ENCODE measurements around the gene ITPRID2.
"Not testable (repeated sequence)": the region's sequence is repeated elsewhere in the genome, so short reads cannot be mapped to it uniquely, and the experiment has no call there.

The ITPRID2 gene

DNA sequence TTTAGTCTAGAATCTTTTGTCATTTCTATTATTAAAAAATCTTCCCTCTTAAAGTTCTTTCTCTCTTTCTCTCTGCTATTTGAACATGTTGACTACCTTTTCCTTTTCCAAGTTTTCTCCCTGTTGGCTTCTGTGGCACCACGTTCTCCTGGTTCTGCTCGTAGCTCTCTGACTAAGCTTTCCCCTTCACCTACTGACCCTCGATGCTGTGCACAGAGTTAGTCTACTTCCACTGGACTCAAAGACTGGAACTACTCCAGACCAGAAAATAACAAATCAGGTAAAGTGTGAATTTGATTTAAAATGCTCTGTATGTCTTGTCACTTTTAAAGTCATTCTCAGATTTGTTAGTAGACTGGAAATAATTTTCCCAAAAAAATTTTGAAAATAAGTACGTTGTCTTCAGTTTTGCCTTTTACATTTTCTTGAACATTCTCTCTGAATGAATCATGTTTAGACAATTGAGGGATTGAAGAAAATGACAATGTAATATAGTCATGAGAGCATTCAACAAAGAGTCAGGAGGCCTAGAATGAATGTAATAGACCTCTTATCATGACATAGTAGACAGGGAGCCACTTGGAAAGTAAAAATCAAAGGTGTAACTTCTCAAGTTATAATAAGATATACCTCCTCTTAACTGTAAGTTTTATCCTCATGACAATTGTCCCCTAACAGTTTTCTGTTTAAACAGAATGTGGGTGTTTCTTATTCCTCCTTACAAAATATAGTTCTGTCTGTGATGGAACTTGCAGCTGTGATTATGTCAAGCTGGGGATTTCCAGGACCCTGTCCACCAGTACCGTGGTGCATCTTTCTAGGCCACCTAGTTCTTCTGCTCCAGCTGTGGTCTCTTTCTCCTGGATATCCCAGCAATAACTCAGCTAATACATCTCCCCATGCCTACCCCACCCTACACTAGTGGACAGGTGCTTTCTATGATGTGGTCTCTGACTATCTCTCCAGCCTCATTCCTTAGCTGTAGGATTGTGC, 25.5 kb downstream of the ITPRID2 start:
- DNase-seq (ENCODE audit: low spot score), result no peak

DNA sequence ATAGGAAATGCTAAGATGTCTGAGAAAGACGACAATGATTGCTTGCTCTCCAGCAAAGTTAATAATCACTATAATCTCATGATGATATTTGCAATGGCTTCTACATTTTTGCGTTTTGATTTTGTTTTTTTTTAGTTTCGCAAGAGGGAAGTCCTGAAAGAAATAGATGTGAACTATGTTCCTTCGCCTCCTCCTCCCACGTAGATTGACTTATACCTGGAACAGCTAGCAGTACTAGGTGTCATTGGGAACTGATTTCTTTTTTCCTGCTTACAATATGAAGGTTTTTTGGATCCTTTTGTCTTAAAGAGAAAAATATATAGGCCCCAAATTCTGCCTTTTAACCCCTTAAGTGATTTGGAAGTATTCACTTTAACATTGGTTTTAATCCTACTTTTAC, 26.7 kb downstream of the ITPRID2 start:
- DNase-seq (ENCODE audit: low spot score), result no peak

DNA sequence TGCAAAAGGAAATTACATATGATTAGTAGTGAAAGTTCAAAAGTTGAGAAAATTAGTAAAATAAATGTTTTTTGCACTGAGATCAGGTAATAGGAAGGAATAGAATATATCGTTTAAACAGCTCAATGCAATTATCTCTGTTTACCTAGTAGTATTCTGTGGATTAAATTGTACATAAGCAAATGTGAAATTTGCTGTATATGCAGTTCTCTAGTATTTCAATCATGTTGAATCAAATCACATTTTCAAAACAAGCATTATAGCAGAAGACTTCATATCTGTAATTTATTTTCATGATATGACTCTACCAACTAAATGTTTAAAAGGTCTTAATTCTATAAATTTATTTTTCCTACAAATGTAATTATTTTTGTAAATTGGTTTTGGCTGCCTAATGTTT, 31.6 kb downstream of the ITPRID2 start:
- DNase-seq (ENCODE audit: low spot score), result no peak

DNA sequence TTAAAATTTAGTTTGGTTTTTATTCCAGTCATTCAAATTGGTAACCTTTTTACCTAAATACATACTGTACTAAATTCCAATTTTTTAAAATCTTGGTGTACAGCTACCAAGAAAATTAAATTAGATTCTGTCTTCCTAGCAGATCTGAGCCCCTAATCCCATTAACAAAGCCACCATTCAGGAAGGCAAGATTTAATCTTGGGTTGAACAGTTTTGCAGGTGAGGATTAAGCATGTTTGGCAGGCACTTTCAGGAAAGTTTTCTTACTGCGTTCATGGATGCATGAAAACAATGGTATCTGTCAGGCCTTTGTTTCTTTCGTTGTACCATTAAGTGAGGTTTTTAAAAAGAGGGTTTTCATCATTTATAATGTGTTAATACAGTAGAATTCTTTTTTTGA, 32.8 kb downstream of the ITPRID2 start:
- peak; percentile 70 for DNase-seq (ENCODE audit: low spot score)

DNA sequence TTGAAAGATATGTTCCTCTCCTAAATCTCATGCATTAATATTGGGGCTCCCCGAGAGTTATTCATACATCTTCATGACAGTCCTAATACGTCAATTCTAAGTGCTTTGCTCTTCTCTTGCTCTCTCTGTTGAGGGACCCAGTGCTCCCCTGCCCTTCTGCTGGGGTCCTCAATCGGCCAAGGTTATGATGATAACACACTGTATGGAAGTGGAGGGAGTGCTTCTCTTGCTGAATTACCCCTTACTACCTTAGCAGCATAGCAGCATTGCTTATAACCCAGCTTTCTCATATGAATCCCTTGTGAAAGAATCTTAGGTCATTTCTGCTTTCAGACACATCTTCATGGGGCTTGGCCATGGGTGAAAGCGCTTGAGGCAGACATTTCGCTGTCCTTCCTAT, 43.2 kb downstream of the ITPRID2 start:
- no peak for DNase-seq (ENCODE audit: low spot score)

DNA sequence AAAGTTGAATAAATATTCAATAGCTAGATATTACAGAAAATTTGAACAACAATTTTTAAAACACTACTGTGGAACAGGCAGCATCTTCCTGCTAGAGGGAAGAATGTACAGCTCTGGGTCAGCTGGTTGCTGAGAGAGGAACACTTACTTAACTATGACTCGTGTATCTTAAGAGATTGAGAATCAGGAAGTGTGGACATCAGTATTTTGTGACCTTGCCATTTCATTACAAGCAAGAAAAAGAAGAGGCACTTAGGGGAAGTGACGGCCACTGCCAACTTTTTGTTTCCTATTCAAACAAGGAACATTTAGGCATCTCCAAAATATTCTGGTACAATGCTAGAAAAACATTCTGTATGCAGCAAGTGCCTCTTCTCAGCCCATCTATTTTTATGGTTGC, 45.9 kb downstream of the ITPRID2 start:
- no peak for DNase-seq (ENCODE audit: low spot score)

DNA sequence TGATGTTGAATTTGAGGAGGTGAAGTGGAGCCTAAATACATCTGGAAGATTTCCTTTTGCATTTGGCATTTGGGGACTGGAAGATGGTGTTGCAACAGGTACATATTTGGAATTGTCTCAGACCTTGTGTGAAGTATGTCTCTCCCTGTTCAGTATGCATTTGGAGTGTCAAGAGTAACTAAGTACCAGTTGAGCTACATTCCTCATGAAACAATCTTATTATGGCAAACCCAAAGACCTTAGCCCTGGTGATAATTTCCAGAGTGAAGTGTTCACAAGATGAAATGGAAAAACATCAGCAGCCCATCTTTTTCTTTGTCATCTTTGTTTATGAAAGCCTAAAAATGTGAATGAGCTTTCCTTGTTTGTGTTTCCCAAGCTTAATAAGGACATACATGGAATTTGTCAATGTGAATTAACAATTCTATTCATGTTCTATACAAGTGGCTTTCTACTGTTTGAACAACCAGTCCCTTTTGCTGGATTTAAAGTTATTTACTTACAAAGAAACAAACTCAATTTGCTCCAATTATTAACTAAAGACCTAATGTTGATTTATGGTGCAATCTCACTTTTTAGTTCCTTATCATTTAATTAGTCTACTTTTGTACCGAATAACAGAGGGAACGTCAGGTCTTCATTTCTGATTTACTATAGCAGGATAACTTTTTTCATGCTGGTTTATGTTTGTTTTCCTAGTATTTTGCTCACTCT, 52.0 kb downstream of the ITPRID2 start:
- DNase-seq (ENCODE audit: low spot score), result no peak

DNA sequence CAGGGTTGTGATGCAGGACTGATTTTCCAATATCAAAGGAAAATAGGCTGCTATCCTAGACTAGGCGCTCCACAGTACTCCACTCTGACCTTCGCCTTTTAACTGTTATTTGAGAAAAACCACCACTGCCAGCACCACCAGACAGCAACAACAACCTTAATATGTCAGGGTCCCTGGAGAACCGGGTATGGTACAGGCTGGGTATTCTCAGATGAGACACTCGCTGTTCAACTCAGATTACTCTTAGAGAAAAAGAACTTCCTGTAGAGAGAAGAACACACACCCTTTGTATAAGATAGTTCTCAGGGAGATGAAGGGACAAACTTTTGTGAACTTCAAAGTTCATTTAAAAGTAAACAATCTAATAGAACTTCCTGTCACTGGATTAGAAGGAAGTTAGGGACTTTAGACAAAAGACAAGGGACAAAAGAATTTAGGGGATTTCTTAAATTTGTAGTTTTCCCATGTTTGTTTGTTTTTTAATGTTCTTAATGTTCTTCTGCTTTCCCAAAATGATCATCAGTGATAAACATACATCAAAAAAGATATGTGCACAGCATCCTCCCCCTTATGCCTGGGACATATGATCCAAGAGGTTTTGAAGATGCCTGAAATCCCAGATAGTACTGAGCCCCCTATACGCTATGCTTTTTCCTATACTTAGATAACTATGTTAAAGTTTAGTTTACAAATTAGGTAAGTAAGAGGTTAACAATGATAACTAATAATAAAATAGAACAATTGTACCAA, 52.8 kb downstream of the ITPRID2 start:
- DNase-seq (ENCODE audit: low spot score), result no peak

DNA sequence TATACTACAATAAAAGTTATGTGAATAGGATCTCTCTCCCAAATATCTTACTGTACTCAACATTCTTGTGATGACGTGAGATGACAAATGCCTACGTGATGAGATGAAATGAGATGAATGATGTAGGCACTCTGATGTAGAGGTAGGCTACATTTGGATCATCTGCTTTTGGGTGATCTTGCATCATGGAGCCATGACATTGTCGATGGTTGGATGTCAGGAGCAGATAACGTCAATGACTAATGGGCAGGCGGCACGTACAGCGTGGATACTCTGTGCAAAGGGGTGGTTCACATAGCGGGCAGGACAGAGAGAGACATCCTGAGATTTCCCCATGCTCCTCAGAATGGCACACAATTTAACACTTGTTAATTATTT, 53.4 kb downstream of the ITPRID2 start:
- DNase-seq (ENCODE audit: low spot score), result no peak

DNA sequence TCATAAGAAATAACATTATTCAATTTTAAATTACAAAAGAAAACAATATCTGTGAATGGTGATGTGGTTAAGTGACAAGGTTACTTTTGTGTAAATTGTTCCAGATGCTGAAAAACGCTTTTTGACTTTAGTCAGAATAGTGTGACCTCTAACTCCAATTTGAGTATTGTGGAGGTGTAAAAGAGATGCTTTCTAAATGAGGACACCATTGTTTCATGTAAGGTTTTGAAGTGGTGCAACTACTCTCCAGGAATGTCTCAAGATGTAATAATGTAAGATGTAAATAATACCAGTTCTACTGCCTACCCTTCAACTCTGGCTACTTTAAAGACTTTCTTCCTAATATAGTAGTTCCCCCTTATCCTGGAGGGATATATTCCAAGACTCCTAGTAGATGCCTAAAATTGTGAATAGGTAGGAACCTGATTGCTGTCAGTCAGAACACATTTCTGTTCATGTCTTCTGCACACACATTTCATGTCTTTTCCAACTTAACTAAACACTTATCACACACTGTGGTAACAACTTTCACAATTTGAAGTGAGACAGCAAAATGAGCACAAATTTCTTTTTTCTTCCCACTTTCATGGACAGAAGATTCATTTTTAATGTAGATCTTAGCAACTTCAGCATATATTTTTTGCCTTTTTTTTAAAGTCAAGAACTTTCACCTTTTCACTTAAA, 55.1 kb downstream of the ITPRID2 start:
- DNase-seq (ENCODE audit: low spot score), result no peak

DNA sequence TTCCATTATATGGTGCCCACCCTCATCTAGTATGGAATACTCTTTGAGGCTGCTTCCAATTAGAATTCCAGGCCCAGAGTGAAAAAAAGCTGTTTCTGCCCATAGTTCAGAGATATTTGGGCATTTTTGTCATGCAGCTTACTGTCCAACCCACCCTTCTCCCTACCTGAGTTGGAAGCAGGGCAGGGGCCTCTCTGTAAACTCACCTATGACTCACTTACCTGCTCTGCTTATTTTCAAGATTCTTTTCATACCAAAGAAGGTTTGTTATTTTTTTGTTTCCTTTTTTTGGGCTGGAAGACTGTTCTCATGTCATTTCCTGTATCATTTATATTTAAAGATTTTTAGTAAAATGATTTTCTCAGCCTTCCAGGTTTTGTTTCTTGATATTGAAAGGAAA, 55.7 kb downstream of the ITPRID2 start:
- DNase-seq (ENCODE audit: low spot score), result no peak

DNA sequence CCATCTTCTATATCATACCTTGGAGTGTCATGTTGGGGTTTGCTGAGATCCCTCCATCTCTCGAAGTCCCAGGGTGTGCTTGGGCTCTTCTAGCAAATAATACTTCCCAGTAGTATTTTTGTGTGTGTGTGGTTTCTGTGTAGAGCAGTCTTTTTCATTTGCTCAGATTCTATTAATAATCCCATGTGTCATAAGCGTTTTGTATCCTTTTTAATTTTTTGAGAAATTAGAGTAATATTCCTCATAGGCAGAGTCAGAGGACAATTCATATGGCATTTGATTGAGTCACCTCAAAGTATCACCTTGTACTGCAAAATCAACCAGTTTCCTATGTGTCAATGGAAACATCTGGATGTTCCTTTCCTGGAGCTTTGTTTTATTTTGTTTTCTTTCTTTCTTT, 56.7 kb downstream of the ITPRID2 start:
- no peak for DNase-seq (ENCODE audit: low spot score)

DNA sequence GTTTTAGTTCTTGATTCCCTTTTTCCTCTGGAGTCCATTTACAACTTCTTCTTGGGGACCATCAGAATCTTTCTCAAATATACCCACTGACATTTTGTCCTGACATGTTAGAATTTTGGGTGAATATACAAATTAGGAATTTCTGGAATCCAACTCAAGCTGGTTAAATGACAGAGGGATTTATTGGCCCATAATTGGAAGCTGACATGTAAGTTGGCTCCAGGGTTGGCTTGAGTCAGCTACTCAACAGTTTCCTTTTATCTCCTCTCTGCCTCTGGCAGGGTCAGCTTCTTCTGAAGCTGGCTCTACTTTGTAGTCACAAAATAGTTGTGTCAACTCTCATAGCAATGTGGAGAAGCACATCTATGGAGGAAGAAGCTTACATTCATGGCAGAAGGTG, 57.5 kb downstream of the ITPRID2 start:
- DNase-seq (ENCODE audit: low spot score), result no peak

DNA sequence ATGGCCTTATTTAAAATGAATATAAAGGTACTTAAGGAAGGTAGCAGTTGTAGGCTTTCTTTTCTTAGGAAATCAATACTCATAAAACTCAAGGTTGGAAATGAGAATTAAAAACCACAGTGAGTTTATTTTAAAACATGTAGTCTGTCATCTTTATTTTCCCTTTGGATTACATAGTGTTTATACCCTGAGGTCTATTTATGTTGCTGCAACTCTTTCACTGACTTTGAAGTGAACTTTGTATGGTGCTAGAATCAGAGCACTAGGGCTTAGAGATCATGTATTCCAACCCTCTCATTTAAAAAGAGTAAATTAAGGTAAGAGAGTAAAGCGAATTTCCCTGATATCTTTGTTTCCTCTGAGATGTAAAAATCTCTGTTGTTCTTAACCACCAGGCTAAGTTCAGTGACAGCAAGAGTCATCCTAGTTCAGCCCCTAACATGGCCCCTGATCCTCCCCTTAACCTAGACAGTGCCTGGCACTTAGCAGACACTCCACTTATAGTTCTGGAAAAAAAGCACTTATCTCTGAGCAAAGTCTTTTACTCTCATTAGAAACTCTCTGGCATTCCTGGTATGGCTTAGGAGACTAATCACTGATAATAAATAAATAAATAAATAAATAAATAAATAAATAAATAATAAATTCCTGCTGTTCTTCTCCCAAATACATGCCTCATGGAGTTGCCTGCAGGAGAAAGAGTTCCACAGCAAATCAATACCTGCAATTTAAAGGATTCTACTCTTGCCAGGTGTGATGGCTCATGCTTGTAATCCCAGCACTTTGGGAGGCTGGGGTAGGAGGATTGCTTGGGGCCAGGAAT, 61.1 kb downstream of the ITPRID2 start:
- no peak for DNase-seq (ENCODE audit: low spot score)

DNA sequence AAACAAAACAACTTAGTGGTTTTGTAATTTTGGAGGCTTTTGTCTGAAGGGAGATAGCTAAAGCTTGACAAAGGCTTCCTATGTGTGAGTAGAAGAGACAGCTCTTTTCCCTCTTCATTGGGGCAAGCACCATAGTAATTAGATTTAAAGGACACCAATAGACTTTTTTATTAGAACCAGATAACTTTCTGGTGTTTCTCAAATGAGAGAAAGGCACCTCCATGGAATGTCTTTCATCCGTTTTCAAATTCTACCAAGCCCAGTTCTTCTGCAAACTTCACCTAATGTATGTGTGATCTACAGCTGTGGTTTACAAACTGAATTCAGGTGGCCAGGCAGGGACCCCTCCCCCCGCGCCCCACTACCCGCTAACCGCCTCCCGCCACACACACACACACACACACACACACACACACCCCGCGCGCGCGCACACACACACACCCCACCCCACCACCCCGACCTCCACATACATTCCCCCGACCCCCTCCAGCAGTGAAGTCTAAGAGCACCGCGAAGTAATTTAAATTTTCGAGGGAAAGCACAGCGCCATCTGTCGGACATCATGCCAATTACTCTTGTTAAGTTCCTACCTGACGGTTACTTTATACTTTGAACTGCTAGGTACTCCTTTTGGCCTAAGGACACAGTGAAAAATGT, 62.5 kb downstream of the ITPRID2 start:
- peak; percentile 64 for DNase-seq (ENCODE audit: low spot score)

DNA sequence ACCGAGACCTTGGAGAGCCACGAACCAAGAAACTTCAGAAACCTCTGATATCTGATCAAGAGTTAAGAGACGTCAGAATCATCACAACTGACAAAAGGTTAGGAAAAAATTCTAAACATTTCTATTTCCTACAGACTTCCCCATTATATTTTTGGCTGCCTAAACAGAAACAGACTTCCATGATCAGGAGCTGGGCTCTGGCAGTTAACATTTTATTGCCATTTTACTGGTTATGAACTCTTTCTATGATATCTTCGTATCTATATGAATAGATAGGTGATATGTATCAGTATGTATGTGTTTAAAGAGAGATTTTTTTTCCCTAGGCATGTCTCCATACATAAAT, 63.0 kb downstream of the ITPRID2 start:
- DNase-seq (ENCODE audit: low spot score), result no peak

DNA sequence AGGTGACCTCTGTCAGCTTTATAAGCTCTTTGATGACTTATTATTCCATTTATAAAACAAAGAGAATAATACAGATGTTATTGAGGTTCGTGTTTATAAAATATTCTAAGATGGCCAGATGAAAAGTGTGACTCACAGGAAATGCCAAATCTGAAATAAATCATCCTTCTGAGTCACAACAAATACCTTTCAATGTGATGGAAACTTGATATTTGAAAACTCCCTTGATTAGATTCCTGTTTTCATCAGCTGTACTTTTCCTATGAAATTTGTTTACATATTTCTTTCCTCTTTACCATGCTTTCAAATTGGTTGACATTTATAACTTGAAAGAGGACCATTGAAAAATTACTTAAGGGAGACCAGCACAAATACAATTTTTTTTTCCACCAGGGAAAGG, 63.5 kb downstream of the ITPRID2 start:
- DNase-seq (ENCODE audit: low spot score), result peak; percentile 3

DNA sequence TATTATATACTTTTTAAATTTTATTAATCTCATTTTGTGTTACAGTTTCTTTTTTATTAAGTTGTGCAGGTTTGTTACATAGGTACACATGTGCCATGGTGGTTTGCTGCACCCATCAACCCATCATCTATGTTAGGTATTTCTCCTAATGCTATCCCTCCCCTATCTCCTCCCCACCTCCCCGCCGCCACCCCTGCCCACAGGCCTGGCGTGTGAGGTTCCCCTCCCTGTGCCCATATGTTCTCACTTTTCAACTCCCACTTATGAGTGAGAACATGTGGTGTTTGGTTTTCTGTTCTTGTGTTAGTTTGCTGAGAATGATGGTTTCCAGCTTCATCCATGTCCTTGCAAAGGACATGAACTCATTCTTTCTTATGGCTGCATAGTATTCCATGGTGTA, 64.3 kb downstream of the ITPRID2 start:
- DNase-seq (ENCODE audit: low spot score), result not testable (repeated sequence)

DNA sequence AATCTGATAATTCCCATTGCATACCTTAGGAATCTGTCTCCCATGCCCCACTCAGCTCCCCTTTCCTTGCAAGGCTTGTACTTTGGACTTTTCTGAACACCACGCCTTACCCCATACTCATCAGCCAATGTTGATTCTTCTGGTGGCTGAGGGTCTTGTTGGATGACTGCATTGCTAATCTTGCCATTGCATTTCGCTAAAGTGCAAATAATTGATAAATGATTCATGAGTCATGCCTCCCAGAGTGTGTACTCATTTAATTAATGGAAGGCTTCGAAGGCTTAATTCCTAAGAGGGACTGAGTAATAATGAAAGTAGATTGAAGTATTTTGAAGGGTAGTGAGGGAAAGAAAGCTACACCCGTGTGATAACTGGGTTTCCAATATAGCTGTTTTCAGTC, 66.1 kb downstream of the ITPRID2 start:
- no peak for DNase-seq (ENCODE audit: low spot score)

DNA sequence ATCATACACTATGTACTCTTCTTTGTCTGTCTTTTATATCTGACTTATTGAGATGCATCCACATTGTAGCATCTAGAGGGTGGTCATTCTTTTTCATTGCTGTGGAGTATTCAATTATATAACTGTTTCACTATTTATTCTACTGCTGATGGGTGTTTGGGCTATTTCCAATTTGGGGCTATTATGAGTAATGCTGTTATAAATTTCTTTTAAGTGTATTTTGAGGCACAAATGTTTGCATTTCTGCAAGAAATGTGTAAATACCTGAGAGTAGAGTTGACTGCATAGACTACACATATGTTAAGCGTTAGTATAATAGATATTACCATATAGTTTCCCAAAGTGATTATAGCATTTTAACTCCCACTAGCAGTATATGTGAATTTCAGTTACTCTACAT, 67.2 kb downstream of the ITPRID2 start:
- DNase-seq (ENCODE audit: low spot score), result no peak
